HepG2 (cell line): ENCODE data around the gene MIF4GD. TPM values are rescaled to one million over a fixed set of nuclear protein-coding genes. Genes with fewer than 3 reads are reported as not detected.

Experiments used
- JDP2 ChIP-seq: sonication (generic); formaldehyde crosslinking; IDR thresholded peaks from 2 replicates; pipeline ENCODE4 v1.8.1; 2022; ENCODE audit warnings: missing genetic modification reagents, borderline replicate concordance
- MAFF ChIP-seq: IDR thresholded peaks from 2 replicates; pipeline ENCODE4 v1.6.1; 2011; ENCODE audit warnings: low read depth, low read length, improper control_type of control experiment
- MBD4 ChIP-seq: IDR thresholded peaks from 2 replicates; pipeline ENCODE4 v1.6.1; 2012; ENCODE audit warnings: low read length, inconsistent platforms, borderline replicate concordance
- SYNCRIP ChIP-seq: fragments of 200-400 bp; formaldehyde crosslinking; IDR thresholded peaks from 2 replicates; pipeline ENCODE4 v1.6.1; 2018; ENCODE audit warnings: mild to moderate bottlenecking, low read depth, low read length; ENCODE audit not compliant: insufficient read depth
- ZNF605 ChIP-seq: sonication (generic); formaldehyde crosslinking; IDR thresholded peaks from 2 replicates; pipeline ENCODE4 v1.8.0; 2022; ENCODE audit warnings: mild to moderate bottlenecking, missing genetic modification reagents
- polyA plus RNA-seq, 8 experiments: library from polyadenylated mRNA; depleted of rRNA in 3 of 8; stranded (reverse) in 7 of 8; unstranded in 1 of 8; fragments of >200 nt; fragmentation: Illumina TruSeq in 4 of 8; extraction: Trizol in 4 of 8; gene quantifications; 2 replicates each; pipeline versions ENCODE4 v1.2.1 to v1.2.3, GENCODE V29; 2011 to 2016; ENCODE audit warnings: low read depth in 4 of 8, missing spikeins in 1 of 8, mixed read lengths in 1 of 8; ENCODE audit not compliant: insufficient read depth in 1 of 8
- total RNA-seq, 5 experiments: library from RNA; depleted of rRNA; stranded (reverse); fragments of >200 nt; fragmentation: Illumina TruSeq; extraction: Trizol; gene quantifications; 2 replicates each; pipeline ENCODE4 v1.2.3, GENCODE V29; 2016; ENCODE audit warnings: low read depth in 1 of 5
- TF ChIP-seq, protein P1 (sequence below): IDR thresholded peaks from 2 replicates; pipeline ENCODE4 v1.4.0; 2020; ENCODE audit warnings: mild to moderate bottlenecking, missing genetic modification reagents
- TF ChIP-seq, protein P2 (sequence below): sonication (generic); formaldehyde crosslinking; IDR thresholded peaks from 2 replicates; pipeline ENCODE4 v1.9.0; 2022; ENCODE audit warnings: missing genetic modification reagents, mild to moderate bottlenecking, borderline replicate concordance
- TF ChIP-seq, protein P3 (sequence below): sonication (generic); formaldehyde crosslinking; conservative IDR thresholded peaks from 2 replicates; pipeline ENCODE4 v1.4.0; 2020; ENCODE audit warnings: mild to moderate bottlenecking, missing genetic modification reagents, moderate library complexity
- TF ChIP-seq, protein P4 (sequence below): sonication (generic); formaldehyde crosslinking; IDR thresholded peaks from 2 replicates; pipeline ENCODE4 v1.4.0; 2020; ENCODE audit warnings: mild to moderate bottlenecking, missing genetic modification reagents
- TF ChIP-seq, protein P5 (sequence below): sonication (generic); formaldehyde crosslinking; IDR thresholded peaks from 2 replicates; pipeline ENCODE4 v1.4.0; 2020; ENCODE audit warnings: mild to moderate bottlenecking, missing genetic modification reagents

Gene MIF4GD
- total and polyA plus RNA-seq, 2 of the 13 experiments (the other 11 are each of a cell fraction or from before 2014, with no cell fraction given), result 14.0 to 28.0 TPM

DNA sequence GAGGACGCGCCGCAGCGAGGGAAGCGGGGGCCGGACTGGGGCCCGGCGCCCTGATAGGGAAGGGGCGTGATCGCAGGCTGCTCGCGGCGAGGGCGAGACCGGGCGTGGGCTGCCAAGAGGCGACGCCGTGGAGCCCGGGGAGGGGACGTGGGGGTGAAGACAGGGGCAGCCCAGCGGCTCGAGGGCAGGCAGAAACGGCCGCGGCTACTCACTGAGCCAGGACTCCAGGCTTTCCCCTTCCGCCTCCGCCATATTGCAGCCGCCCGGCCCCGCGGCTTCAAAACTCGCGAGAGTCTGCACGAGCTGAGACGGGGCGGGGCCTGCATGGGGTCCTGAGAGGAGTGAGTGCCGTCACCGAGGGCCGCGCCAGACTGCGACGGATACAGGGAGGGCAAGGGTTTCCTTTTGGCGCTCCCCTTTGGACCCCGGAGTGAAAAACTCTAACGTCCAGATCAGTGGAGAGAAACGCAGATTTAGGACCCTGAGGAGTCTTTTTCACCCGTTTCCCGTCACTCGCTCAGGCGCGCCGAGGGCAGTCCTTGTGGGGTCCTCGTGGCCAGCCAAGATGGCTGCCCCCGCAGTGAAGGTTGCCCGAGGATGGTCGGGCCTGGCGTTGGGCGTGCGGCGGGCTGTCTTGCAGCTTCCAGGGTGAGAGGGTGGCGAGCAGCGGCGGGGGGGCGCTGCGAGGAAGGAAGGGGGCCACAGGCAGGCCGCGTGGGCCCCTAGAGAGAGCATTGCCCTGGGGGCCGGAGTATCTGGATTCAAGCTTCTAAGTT, 9.5 kb downstream of the MIF4GD start, which contains the start of the genes GGA3 and MRPS7 (continued):
- TF ChIP-seq, protein P1, sequence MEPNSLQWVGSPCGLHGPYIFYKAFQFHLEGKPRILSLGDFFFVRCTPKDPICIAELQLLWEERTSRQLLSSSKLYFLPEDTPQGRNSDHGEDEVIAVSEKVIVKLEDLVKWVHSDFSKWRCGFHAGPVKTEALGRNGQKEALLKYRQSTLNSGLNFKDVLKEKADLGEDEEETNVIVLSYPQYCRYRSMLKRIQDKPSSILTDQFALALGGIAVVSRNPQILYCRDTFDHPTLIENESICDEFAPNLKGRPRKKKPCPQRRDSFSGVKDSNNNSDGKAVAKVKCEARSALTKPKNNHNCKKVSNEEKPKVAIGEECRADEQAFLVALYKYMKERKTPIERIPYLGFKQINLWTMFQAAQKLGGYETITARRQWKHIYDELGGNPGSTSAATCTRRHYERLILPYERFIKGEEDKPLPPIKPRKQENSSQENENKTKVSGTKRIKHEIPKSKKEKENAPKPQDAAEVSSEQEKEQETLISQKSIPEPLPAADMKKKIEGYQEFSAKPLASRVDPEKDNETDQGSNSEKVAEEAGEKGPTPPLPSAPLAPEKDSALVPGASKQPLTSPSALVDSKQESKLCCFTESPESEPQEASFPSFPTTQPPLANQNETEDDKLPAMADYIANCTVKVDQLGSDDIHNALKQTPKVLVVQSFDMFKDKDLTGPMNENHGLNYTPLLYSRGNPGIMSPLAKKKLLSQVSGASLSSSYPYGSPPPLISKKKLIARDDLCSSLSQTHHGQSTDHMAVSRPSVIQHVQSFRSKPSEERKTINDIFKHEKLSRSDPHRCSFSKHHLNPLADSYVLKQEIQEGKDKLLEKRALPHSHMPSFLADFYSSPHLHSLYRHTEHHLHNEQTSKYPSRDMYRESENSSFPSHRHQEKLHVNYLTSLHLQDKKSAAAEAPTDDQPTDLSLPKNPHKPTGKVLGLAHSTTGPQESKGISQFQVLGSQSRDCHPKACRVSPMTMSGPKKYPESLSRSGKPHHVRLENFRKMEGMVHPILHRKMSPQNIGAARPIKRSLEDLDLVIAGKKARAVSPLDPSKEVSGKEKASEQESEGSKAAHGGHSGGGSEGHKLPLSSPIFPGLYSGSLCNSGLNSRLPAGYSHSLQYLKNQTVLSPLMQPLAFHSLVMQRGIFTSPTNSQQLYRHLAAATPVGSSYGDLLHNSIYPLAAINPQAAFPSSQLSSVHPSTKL (CRISPR knock-in tag), result peak; percentile 2; the same call in 1 of the 2 replicates
- peak; percentile 99 for TF ChIP-seq ZNF605
- no peak for TF ChIP-seq JDP2 (CRISPR knock-in tag)
- TF ChIP-seq, protein P2, sequence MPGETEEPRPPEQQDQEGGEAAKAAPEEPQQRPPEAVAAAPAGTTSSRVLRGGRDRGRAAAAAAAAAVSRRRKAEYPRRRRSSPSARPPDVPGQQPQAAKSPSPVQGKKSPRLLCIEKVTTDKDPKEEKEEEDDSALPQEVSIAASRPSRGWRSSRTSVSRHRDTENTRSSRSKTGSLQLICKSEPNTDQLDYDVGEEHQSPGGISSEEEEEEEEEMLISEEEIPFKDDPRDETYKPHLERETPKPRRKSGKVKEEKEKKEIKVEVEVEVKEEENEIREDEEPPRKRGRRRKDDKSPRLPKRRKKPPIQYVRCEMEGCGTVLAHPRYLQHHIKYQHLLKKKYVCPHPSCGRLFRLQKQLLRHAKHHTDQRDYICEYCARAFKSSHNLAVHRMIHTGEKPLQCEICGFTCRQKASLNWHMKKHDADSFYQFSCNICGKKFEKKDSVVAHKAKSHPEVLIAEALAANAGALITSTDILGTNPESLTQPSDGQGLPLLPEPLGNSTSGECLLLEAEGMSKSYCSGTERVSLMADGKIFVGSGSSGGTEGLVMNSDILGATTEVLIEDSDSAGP (CRISPR knock-in tag), result peak; percentile 93
- no peak for TF ChIP-seq SYNCRIP
- TF ChIP-seq, protein P3, sequence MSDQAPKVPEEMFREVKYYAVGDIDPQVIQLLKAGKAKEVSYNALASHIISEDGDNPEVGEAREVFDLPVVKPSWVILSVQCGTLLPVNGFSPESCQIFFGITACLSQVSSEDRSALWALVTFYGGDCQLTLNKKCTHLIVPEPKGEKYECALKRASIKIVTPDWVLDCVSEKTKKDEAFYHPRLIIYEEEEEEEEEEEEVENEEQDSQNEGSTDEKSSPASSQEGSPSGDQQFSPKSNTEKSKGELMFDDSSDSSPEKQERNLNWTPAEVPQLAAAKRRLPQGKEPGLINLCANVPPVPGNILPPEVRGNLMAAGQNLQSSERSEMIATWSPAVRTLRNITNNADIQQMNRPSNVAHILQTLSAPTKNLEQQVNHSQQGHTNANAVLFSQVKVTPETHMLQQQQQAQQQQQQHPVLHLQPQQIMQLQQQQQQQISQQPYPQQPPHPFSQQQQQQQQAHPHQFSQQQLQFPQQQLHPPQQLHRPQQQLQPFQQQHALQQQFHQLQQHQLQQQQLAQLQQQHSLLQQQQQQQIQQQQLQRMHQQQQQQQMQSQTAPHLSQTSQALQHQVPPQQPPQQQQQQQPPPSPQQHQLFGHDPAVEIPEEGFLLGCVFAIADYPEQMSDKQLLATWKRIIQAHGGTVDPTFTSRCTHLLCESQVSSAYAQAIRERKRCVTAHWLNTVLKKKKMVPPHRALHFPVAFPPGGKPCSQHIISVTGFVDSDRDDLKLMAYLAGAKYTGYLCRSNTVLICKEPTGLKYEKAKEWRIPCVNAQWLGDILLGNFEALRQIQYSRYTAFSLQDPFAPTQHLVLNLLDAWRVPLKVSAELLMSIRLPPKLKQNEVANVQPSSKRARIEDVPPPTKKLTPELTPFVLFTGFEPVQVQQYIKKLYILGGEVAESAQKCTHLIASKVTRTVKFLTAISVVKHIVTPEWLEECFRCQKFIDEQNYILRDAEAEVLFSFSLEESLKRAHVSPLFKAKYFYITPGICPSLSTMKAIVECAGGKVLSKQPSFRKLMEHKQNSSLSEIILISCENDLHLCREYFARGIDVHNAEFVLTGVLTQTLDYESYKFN (CRISPR knock-in tag), result peak; percentile 39
- TF ChIP-seq, protein P4, sequence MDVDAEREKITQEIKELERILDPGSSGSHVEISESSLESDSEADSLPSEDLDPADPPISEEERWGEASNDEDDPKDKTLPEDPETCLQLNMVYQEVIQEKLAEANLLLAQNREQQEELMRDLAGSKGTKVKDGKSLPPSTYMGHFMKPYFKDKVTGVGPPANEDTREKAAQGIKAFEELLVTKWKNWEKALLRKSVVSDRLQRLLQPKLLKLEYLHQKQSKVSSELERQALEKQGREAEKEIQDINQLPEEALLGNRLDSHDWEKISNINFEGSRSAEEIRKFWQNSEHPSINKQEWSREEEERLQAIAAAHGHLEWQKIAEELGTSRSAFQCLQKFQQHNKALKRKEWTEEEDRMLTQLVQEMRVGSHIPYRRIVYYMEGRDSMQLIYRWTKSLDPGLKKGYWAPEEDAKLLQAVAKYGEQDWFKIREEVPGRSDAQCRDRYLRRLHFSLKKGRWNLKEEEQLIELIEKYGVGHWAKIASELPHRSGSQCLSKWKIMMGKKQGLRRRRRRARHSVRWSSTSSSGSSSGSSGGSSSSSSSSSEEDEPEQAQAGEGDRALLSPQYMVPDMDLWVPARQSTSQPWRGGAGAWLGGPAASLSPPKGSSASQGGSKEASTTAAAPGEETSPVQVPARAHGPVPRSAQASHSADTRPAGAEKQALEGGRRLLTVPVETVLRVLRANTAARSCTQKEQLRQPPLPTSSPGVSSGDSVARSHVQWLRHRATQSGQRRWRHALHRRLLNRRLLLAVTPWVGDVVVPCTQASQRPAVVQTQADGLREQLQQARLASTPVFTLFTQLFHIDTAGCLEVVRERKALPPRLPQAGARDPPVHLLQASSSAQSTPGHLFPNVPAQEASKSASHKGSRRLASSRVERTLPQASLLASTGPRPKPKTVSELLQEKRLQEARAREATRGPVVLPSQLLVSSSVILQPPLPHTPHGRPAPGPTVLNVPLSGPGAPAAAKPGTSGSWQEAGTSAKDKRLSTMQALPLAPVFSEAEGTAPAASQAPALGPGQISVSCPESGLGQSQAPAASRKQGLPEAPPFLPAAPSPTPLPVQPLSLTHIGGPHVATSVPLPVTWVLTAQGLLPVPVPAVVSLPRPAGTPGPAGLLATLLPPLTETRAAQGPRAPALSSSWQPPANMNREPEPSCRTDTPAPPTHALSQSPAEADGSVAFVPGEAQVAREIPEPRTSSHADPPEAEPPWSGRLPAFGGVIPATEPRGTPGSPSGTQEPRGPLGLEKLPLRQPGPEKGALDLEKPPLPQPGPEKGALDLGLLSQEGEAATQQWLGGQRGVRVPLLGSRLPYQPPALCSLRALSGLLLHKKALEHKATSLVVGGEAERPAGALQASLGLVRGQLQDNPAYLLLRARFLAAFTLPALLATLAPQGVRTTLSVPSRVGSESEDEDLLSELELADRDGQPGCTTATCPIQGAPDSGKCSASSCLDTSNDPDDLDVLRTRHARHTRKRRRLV, result no peak
- no peak for TF ChIP-seq MAFF
- TF ChIP-seq MBD4, result no peak
- TF ChIP-seq, protein P5, sequence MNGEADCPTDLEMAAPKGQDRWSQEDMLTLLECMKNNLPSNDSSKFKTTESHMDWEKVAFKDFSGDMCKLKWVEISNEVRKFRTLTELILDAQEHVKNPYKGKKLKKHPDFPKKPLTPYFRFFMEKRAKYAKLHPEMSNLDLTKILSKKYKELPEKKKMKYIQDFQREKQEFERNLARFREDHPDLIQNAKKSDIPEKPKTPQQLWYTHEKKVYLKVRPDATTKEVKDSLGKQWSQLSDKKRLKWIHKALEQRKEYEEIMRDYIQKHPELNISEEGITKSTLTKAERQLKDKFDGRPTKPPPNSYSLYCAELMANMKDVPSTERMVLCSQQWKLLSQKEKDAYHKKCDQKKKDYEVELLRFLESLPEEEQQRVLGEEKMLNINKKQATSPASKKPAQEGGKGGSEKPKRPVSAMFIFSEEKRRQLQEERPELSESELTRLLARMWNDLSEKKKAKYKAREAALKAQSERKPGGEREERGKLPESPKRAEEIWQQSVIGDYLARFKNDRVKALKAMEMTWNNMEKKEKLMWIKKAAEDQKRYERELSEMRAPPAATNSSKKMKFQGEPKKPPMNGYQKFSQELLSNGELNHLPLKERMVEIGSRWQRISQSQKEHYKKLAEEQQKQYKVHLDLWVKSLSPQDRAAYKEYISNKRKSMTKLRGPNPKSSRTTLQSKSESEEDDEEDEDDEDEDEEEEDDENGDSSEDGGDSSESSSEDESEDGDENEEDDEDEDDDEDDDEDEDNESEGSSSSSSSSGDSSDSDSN (CRISPR knock-in tag), result peak; percentile 78
